Right atrium auricular region (tissue), 2 donors: ENCODE data around the gene CDH15. TPM values are rescaled to one million over a fixed set of nuclear protein-coding genes. Genes with fewer than 3 reads are reported as not detected.

Source experiments
- DNase-seq: peaks from one replicate; pipeline ENCODE4 v3.0.0-alpha.2; 2019; ENCODE audit warnings: low spot score
- H3K27ac ChIP-seq, 2 donors: fragments of 200-600 bp; sonication (generic); 1 replicate in 1 of 2; 2 replicates in 1 of 2; pipeline ENCODE4 v1.5.1; 2016 to 2019
- H3K27me3 ChIP-seq, 2 donors: fragments of 200-600 bp; sonication (generic); one replicate each; pipeline versions ENCODE4 v1.5.1 to v1.6.0; 2017 to 2019
- H3K36me3 ChIP-seq: fragments of 200-600 bp; sonication (generic); one replicate; pipeline ENCODE4 v1.5.1; 2016
- H3K4me1 ChIP-seq, 2 donors: fragments of 200-600 bp; sonication (generic); one replicate each; pipeline versions ENCODE4 v1.5.1 to v1.6.0; 2017 to 2019
- H3K4me3 ChIP-seq, 2 donors: fragments of 200-600 bp; sonication (generic); 1 replicate in 1 of 2; 2 replicates in 1 of 2; pipeline ENCODE4 v1.5.1; 2017 to 2019; ENCODE audit warnings: mild to moderate bottlenecking in 1 of 2, moderate library complexity in 1 of 2
- H3K9me3 ChIP-seq, 2 donors: fragments of 200-600 bp; sonication (generic); one replicate each; pipeline ENCODE4 v1.5.1; 2019
- total RNA-seq, 2 donors: library from RNA; depleted of rRNA; stranded (reverse); fragments of >200 nt; gene quantifications; one replicate each; pipeline ENCODE4 v1.1.0, GENCODE V29; 2016
- TF ChIP-seq, protein P1 (sequence below), 2 donors: fragments of 200-600 bp; sonication (generic); IDR thresholded peaks; one replicate each; pipeline ENCODE4 v1.5.1; 2019; ENCODE audit warnings: antibody characterized with exemption in 2 of 2

Gene CDH15
- total RNA-seq, 2 donors from 2014 or later, result not detected

- TF ChIP-seq, protein P1, sequence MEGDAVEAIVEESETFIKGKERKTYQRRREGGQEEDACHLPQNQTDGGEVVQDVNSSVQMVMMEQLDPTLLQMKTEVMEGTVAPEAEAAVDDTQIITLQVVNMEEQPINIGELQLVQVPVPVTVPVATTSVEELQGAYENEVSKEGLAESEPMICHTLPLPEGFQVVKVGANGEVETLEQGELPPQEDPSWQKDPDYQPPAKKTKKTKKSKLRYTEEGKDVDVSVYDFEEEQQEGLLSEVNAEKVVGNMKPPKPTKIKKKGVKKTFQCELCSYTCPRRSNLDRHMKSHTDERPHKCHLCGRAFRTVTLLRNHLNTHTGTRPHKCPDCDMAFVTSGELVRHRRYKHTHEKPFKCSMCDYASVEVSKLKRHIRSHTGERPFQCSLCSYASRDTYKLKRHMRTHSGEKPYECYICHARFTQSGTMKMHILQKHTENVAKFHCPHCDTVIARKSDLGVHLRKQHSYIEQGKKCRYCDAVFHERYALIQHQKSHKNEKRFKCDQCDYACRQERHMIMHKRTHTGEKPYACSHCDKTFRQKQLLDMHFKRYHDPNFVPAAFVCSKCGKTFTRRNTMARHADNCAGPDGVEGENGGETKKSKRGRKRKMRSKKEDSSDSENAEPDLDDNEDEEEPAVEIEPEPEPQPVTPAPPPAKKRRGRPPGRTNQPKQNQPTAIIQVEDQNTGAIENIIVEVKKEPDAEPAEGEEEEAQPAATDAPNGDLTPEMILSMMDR (IDR thresholded peaks at IDR 0.05), result no peak
- H3K4me3 ChIP-seq, result no peak overlapping the region
- peaks cover 1% of the 10 kb centered on the region for H3K36me3 ChIP-seq
- DNase-seq, result no peak
- no peaks in the 10 kb centered on the region for H3K27me3 ChIP-seq
- no peak overlapping the region for H3K27ac ChIP-seq
- H3K4me1 ChIP-seq, result peaks cover 0 to 31% of the 10 kb centered on the region in 2 donors
- no peaks in the 10 kb centered on the region for H3K9me3 ChIP-seq
Observed at GRCh38 chr16:89156740-89157645, 14.6 kb upstream of the CDH15 start.

- DNase-seq, result no peak
Observed at GRCh38 chr16:89157778-89158177, 13.8 kb upstream of the CDH15 start.

DNA sequence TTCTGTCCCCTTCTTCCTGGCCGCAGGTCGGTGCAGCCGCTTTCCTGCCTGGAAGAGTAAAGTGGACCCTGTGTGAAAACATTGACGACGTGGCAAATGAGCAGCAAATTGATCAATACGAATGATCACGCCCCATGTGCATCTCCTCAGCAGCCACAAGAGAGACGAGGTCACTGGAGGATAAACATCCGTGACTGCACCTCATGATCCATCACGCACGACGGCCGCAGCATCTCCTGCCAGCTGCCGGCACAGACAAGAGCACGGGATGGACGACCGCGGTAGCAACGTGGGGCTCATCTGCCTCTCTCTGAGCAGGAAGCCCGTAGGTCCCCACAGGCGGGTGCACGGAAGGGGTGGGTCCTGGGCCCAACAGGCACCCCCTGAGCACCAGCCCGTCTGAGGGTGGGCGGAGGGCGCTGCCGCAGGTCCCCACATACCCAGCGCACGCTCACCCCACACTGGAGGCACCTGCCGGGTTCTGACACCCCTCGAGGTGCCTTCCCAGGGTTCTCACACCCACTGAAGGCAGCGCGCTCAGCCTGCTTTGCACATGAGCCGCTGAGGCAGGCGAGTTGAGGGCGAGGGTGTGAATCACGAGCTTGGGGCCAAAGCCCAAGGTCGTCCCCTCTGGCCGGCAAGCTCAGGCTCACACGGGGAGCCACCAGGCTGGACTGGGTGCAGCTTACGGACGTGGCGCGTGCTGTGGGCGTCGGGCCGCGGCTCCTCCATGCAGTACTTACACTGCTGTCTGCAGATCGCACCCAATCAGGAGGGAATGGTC is 12.3 kb upstream of the CDH15 start:
- Histone ChIP-seq H3K4me3 (no peak overlapping the region), H3K4me1 (peaks cover 0 to 30% of the 10 kb centered on the region in 2 donors), H3K27me3 (no peaks in the 10 kb centered on the region), H3K27ac (no peak overlapping the region), H3K36me3 (no peaks in the 10 kb centered on the region), H3K9me3 (no peaks in the 10 kb centered on the region)
- TF ChIP-seq, protein P1 (IDR thresholded peaks at IDR 0.05), result no peak
- DNase-seq, result no peak

More at GRCh38 chr16:89157778-89158177, 13.8 kb upstream of the CDH15 start:
- Histone ChIP-seq H3K4me3 (no peak overlapping the region), H3K9me3 (no peaks in the 10 kb centered on the region), H3K4me1 (peaks cover 0 to 31% of the 10 kb centered on the region in 2 donors), H3K27ac (no peak overlapping the region), H3K36me3 (no peaks in the 10 kb centered on the region), H3K27me3 (no peaks in the 10 kb centered on the region)
- TF ChIP-seq, protein P1 (IDR thresholded peaks at IDR 0.05), result no peak

- H3K4me3 ChIP-seq, result no peak overlapping the region
- DNase-seq, result no peak
- no peak overlapping the region for H3K27ac ChIP-seq
- no peaks in the 10 kb centered on the region for H3K27me3 ChIP-seq
- H3K36me3 ChIP-seq, result no peaks in the 10 kb centered on the region
- no peaks in the 10 kb centered on the region for H3K9me3 ChIP-seq
- TF ChIP-seq, protein P1 (IDR thresholded peaks at IDR 0.05), result no peak
- peaks cover 0 to 23% of the 10 kb centered on the region in 2 donors for H3K4me1 ChIP-seq
Observed at GRCh38 chr16:89159850-89160354, 11.6 kb upstream of the CDH15 start.

- Histone ChIP-seq H3K4me3 (no peak overlapping the region), H3K27me3 (no peaks in the 10 kb centered on the region), H3K36me3 (no peaks in the 10 kb centered on the region), H3K4me1 (peaks cover 0 to 11% of the 10 kb centered on the region in 2 donors), H3K27ac (no peak overlapping the region), H3K9me3 (no peaks in the 10 kb centered on the region)
- TF ChIP-seq, protein P1 (IDR thresholded peaks at IDR 0.05), result no peak
- DNase-seq, result no peak
Observed at GRCh38 chr16:89160977-89161701, 10.4 kb upstream of the CDH15 start.
